H1 (cell line): ENCODE measurements around the gene CTSL. TPM values are rescaled to one million over a fixed set of nuclear protein-coding genes. Genes with fewer than 3 reads are reported as not detected.

Experiments
- CTCF ChIA-PET: fragments of 300-600 bp; sonication (Branson Sonifier 250); formaldehyde crosslinking; loops from one replicate; lab custom pipeline; 2021; ENCODE audit not compliant: partially characterized antibody; lab: Charles Lee
- POLR2A ChIA-PET: fragments of 300-600 bp; sonication (Branson Sonifier 250); formaldehyde crosslinking; loops from one replicate; lab custom pipeline; 2021; ENCODE audit warnings: inconsistent platforms; ENCODE audit not compliant: partially characterized antibody; lab: Charles Lee
- DNase-seq, 2 experiments: peaks; one replicate each; pipeline versions ENCODE4 v3.0.0 to v3.0.0-alpha.2; 2010 to 2022; ENCODE audit warnings: low spot score in 2 of 2, low read depth in 1 of 2, mixed read lengths in 1 of 2
- FAIRE-seq: peaks from 2 replicates; lab custom pipeline; 2011; peaks lifted over from hg19 to GRCh38; lab: Jason Lieb, UNC
- H2AFZ ChIP-seq: 2 replicates; pipeline ENCODE4 v1.8.1; 2012; ENCODE audit warnings: low read length, inconsistent platforms
- H2AK5ac ChIP-seq: 2 replicates; pipeline ENCODE4 v1.6.1; 2013; ENCODE audit warnings: low read depth, low read length
- H2BK120ac ChIP-seq: replicated peaks from 2 replicates; pipeline ENCODE3; 2013; ENCODE audit warnings: low read depth, low read length, inconsistent platforms
- H2BK12ac ChIP-seq: 2 replicates; pipeline ENCODE4 v1.6.1; 2013; ENCODE audit warnings: low read depth, low read length
- H2BK15ac ChIP-seq: 2 replicates; pipeline ENCODE4 v1.6.1; 2013; ENCODE audit warnings: low read length
- H2BK20ac ChIP-seq: 2 replicates; pipeline ENCODE4 v1.6.1; 2013; ENCODE audit warnings: low read length
- H2BK5ac ChIP-seq: 2 replicates; pipeline ENCODE4 v1.6.1; 2013; ENCODE audit warnings: low read depth, low read length
- H3K14ac ChIP-seq: 2 replicates; pipeline ENCODE4 v1.6.1; 2013; ENCODE audit warnings: inconsistent platforms; ENCODE audit not compliant: insufficient read length
- H3K18ac ChIP-seq: 2 replicates; pipeline ENCODE4 v1.6.1; 2013; ENCODE audit warnings: low read length; ENCODE audit errors: extremely low read depth
- H3K23ac ChIP-seq: 2 replicates; pipeline ENCODE4 v1.6.1; 2013; ENCODE audit warnings: inconsistent platforms; ENCODE audit not compliant: insufficient read length
- H3K23me2 ChIP-seq: 2 replicates; pipeline ENCODE4 v1.6.1; 2013; ENCODE audit warnings: low read depth, low read length
- H3K27ac ChIP-seq: 2 replicates; pipeline ENCODE4 v1.6.1; 2011; ENCODE audit warnings: low read depth, low read length, inconsistent platforms
- H3K27me3 ChIP-seq, 4 experiments: replicated peaks in 1 of 4; 1 replicate in 1 of 4; 2 replicates in 3 of 4; pipeline versions ENCODE4 v1.6.1 to v1.8.1; 2011 to 2013; ENCODE audit warnings: low read length in 3 of 4, mild to moderate bottlenecking in 3 of 4, inconsistent platforms in 2 of 4, mixed read lengths in 2 of 4, moderate library complexity in 1 of 4; ENCODE audit not compliant: control insufficient read depth in 3 of 4, insufficient read depth in 3 of 4; ENCODE audit errors: extremely low read depth in 1 of 4
- H3K36me3 ChIP-seq, 4 experiments: 2 replicates each; pipeline versions ENCODE4 v1.6.1 to v1.8.1; 2011 to 2013; ENCODE audit warnings: mild to moderate bottlenecking in 4 of 4, low read length in 3 of 4, moderate library complexity in 2 of 4, control low read depth in 1 of 4, inconsistent platforms in 1 of 4; ENCODE audit not compliant: insufficient read depth in 4 of 4, control insufficient read depth in 2 of 4
- H3K4ac ChIP-seq: replicated peaks from 2 replicates; pipeline ENCODE3; 2013; ENCODE audit warnings: low read length, low read depth, mixed read lengths, inconsistent platforms; ENCODE audit not compliant: insufficient read length
- H3K4me1 ChIP-seq, 4 experiments: replicated peaks in 1 of 4; 1 replicate in 1 of 4; 2 replicates in 3 of 4; pipeline versions ENCODE4 v1.6.1 to v1.8.1; 2011 to 2013; ENCODE audit warnings: low read length in 3 of 4, inconsistent platforms in 2 of 4, mixed read lengths in 1 of 4; ENCODE audit not compliant: insufficient read depth in 4 of 4, control insufficient read depth in 3 of 4
- H3K4me2 ChIP-seq, 2 experiments: 2 replicates each; pipeline versions ENCODE4 v1.6.1 to v1.8.1; 2011 to 2013; ENCODE audit warnings: low read depth in 2 of 2, low read length in 2 of 2, control low read depth in 1 of 2, inconsistent platforms in 1 of 2, mild to moderate bottlenecking in 1 of 2; ENCODE audit not compliant: insufficient read depth in 1 of 2
- H3K4me3 ChIP-seq, 4 experiments: fragments of 200-600, 300-600 bp in 1 of 4; sonication (generic), shearing (Covaris generic), sonication (Bioruptor Twin) in 1 of 4; 2 replicates each; pipeline versions ENCODE4 v1.5.1 to v1.8.1; 2011 to 2016; ENCODE audit warnings: low read length in 4 of 4, low read depth in 3 of 4, control low read depth in 2 of 4, inconsistent platforms in 2 of 4, mild to moderate bottlenecking in 2 of 4, mixed read lengths in 1 of 4, moderate library complexity in 1 of 4; ENCODE audit not compliant: insufficient read depth in 2 of 4; ENCODE audit errors: extremely low read depth in 1 of 4
- H3K56ac ChIP-seq: replicated peaks from 2 replicates; pipeline ENCODE3; 2013; ENCODE audit warnings: low read depth, mild to moderate bottlenecking, mixed read lengths, low read length, inconsistent platforms; ENCODE audit not compliant: insufficient read length
- H3K79me1 ChIP-seq: 2 replicates; pipeline ENCODE4 v1.6.1; 2013; ENCODE audit warnings: low read depth, low read length, control low read depth
- H3K79me2 ChIP-seq, 2 experiments: 2 replicates each; pipeline versions ENCODE4 v1.6.1 to v1.8.1; 2012 to 2013; ENCODE audit warnings: low read length in 2 of 2, mild to moderate bottlenecking in 2 of 2, inconsistent platforms in 1 of 2; ENCODE audit not compliant: insufficient read depth in 2 of 2, control insufficient read depth in 1 of 2
- H3K9ac ChIP-seq, 4 experiments: replicated peaks in 1 of 4; 1 replicate in 1 of 4; 2 replicates in 3 of 4; pipeline versions ENCODE4 v1.6.1 to v1.8.1; 2011 to 2013; ENCODE audit warnings: low read depth in 3 of 4, low read length in 3 of 4, control low read depth in 2 of 4, mild to moderate bottlenecking in 2 of 4, moderate library complexity in 2 of 4, inconsistent platforms in 1 of 4; ENCODE audit errors: extremely low read depth in 1 of 4
- H3K9me3 ChIP-seq, 2 experiments: 2 replicates each; pipeline versions ENCODE4 v1.6.1 to v1.8.1; 2012 to 2013; ENCODE audit warnings: mild to moderate bottlenecking in 2 of 2, moderate library complexity in 2 of 2, control low read depth in 1 of 2, inconsistent platforms in 1 of 2, low read depth in 1 of 2, low read length in 1 of 2, mixed read lengths in 1 of 2; ENCODE audit not compliant: insufficient read depth in 2 of 2
- H4K20me1 ChIP-seq, 2 experiments: replicated peaks in 1 of 2; 2 replicates each; pipeline versions ENCODE3 to v1.8.1; 2011 to 2013; ENCODE audit warnings: inconsistent platforms in 2 of 2, low read length in 2 of 2, mild to moderate bottlenecking in 1 of 2; ENCODE audit not compliant: insufficient read depth in 2 of 2, control insufficient read depth in 1 of 2
- H4K5ac ChIP-seq: 2 replicates; pipeline ENCODE4 v1.6.1; 2013; ENCODE audit warnings: low read length, low read depth, mixed read lengths, inconsistent platforms; ENCODE audit not compliant: insufficient read length
- H4K8ac ChIP-seq: 2 replicates; pipeline ENCODE4 v1.8.0; 2013; ENCODE audit warnings: mild to moderate bottlenecking, moderate library complexity, low read length, inconsistent platforms; ENCODE audit not compliant: insufficient read depth; ENCODE audit errors: extremely low read depth
- H4K91ac ChIP-seq: replicated peaks from 2 replicates; pipeline ENCODE3; 2013; ENCODE audit warnings: low read length, mixed read lengths, inconsistent platforms; ENCODE audit not compliant: insufficient read length
- ATF2 ChIP-seq: IDR thresholded peaks from 2 replicates; pipeline ENCODE4 v1.6.1; 2012; ENCODE audit warnings: low read length, inconsistent platforms
- ATF3 ChIP-seq: IDR thresholded peaks from 2 replicates; pipeline ENCODE4 v1.6.1; 2011; ENCODE audit warnings: low read depth, mild to moderate bottlenecking, low read length; ENCODE audit not compliant: insufficient read depth
- BRCA1 ChIP-seq: IDR thresholded peaks from 2 replicates; pipeline ENCODE4 v1.6.1; 2012; ENCODE audit warnings: low read depth, low read length, improper control_type of control experiment
- E2F6 ChIP-seq: IDR thresholded peaks from 2 replicates; pipeline ENCODE4 v1.6.1; 2012; ENCODE audit warnings: inconsistent platforms
- GABPA ChIP-seq: IDR thresholded peaks from 2 replicates; pipeline ENCODE4 v1.6.1; 2011; ENCODE audit warnings: mild to moderate bottlenecking, low read length, moderate library complexity, borderline replicate concordance; ENCODE audit not compliant: insufficient read depth
- POLR2AphosphoS5 ChIP-seq: IDR thresholded peaks from 2 replicates; pipeline ENCODE4 v1.6.1; 2011; ENCODE audit warnings: low read depth, low read length
- RBBP5 ChIP-seq: IDR thresholded peaks from 2 replicates; pipeline ENCODE4 v1.7.1; 2012; ENCODE audit warnings: low read depth, mild to moderate bottlenecking, inconsistent platforms, low read length, moderate library complexity, borderline replicate concordance
- SP1 ChIP-seq: IDR thresholded peaks from 2 replicates; pipeline ENCODE4 v1.6.1; 2011; ENCODE audit warnings: low read depth, low read length
- TCF12 ChIP-seq: IDR thresholded peaks from 2 replicates; pipeline ENCODE4 v1.6.1; 2011; ENCODE audit warnings: low read depth, mild to moderate bottlenecking, low read length
- WGBS, 2 experiments: shearing (Covaris generic) in 1 of 2; methylation state at CpG; one replicate each; pipeline versions ENCODE4 v1.1.6 to v1.1.7; 2013 to 2015; ENCODE audit warnings: low lambda C conversion rate in 2 of 2, mixed read lengths in 2 of 2, inconsistent platforms in 1 of 2, low coverage in 1 of 2, missing lambda C conversion rate in 1 of 2; ENCODE audit not compliant: insufficient replicate concordance in 2 of 2, insufficient coverage in 1 of 2, insufficient read length in 1 of 2; ENCODE audit errors: extremely low coverage in 1 of 2, missing lambda C conversion rate in 1 of 2; 5-methylcytosine and 5-hydroxymethylcytosine counted together
- polyA plus RNA-seq, 7 experiments: library from polyadenylated mRNA; depleted of rRNA in 3 of 7; stranded (reverse) in 5 of 7; unstranded in 2 of 7; fragments of >200 nt in 5 of 7; fragments of 200-250 nt in 2 of 7; gene quantifications; 1 replicate in 5 of 7; 2 replicates in 1 of 7; 4 replicates in 1 of 7; pipeline versions ENCODE4 v1.2.1 to v1.2.3, GENCODE V29; 2011 to 2013; ENCODE audit warnings: missing spikeins in 2 of 7, mixed read lengths in 2 of 7
- total RNA-seq: library from RNA; stranded (reverse); fragmentation: NEBNext Ultra II Directional; extraction: Animal tissue kit (Norgen Biotek cat#: 25700); gene quantifications from 2 replicates; pipeline ENCODE4 v1.2.1, GENCODE V29; 2021

Gene CTSL
- total and polyA plus RNA-seq, 2 of the 8 experiments (the other 6 are each of a cell fraction or from before 2014, with no cell fraction given): 34.2 to 38.2 TPM

GRCh38 chr9:87746186-87746585 is 20.3 kb downstream of the CTSL start:
- no peak overlapping the region for H2BK120ac ChIP-seq
- TF ChIP-seq ATF2 (no peak), BRCA1 (no peak), E2F6 (no peak), TCF12 (no peak), ATF3 (no peak), POLR2AphosphoS5 (no peak), RBBP5 (no peak), GABPA (no peak), SP1 (no peak)
- H4K91ac ChIP-seq: no peak overlapping the region
- no peak overlapping the region for H2AFZ ChIP-seq
- no peak overlapping the region for H3K18ac ChIP-seq
- DNase-seq (no peak), FAIRE-seq (no peak)
- ChIA-PET POLR2A (no interaction called here), CTCF (no interaction called here)
- no peak overlapping the region for H4K5ac ChIP-seq
- H3K27ac ChIP-seq: no peak overlapping the region
- H4K8ac ChIP-seq: no peak overlapping the region
- no peaks in the 10 kb centered on the region for H3K79me2 ChIP-seq
- H2BK5ac ChIP-seq: no peak overlapping the region
- no peak overlapping the region for H3K9ac ChIP-seq
- no peak overlapping the region for H3K23ac ChIP-seq
- no peak overlapping the region for H3K4ac ChIP-seq
- no peaks in the 10 kb centered on the region for H4K20me1 ChIP-seq
- H3K36me3 ChIP-seq: no peaks in the 10 kb centered on the region
- no peaks in the 10 kb centered on the region for H3K79me1 ChIP-seq
- no peak overlapping the region for H2BK12ac ChIP-seq
- no peak overlapping the region for H2BK15ac ChIP-seq
- no peaks in the 10 kb centered on the region for H3K23me2 ChIP-seq
- H3K4me1 ChIP-seq: peaks cover 2 to 8% (median 3%) of the 10 kb centered on the region in 4 experiments; a peak in 4 of 7 replicates
- H3K9me3 ChIP-seq: no peaks in the 10 kb centered on the region
- no peaks in the 10 kb centered on the region; a peak in 1 of 7 replicates for H3K27me3 ChIP-seq
- no peak overlapping the region for H3K14ac ChIP-seq
- H2AK5ac ChIP-seq: no peak overlapping the region
- no peak overlapping the region for H2BK20ac ChIP-seq
- no peak overlapping the region for H3K4me2 ChIP-seq
- no peak overlapping the region for H3K56ac ChIP-seq
- 93% methylated on average over 4 of the region's 4 CpGs; no CpG with 5 or more reads in 1 of the 2 experiments for WGBS, 2 experiments
- H3K4me3 ChIP-seq: no peak overlapping the region
